GM21367 (cell line): ENCODE data around the gene KCNF1.
"Not testable (repeated sequence)": the region's sequence is repeated elsewhere in the genome, so short reads cannot be mapped to it uniquely, and the experiment has no call there.

Source experiments
- ATAC-seq: cut with Tn5 transposase; IDR thresholded peaks from one replicate; pipeline ENCODE4 v1.9.1; 2021; ENCODE audit not compliant: unreplicated experiment

The KCNF1 gene

DNA sequence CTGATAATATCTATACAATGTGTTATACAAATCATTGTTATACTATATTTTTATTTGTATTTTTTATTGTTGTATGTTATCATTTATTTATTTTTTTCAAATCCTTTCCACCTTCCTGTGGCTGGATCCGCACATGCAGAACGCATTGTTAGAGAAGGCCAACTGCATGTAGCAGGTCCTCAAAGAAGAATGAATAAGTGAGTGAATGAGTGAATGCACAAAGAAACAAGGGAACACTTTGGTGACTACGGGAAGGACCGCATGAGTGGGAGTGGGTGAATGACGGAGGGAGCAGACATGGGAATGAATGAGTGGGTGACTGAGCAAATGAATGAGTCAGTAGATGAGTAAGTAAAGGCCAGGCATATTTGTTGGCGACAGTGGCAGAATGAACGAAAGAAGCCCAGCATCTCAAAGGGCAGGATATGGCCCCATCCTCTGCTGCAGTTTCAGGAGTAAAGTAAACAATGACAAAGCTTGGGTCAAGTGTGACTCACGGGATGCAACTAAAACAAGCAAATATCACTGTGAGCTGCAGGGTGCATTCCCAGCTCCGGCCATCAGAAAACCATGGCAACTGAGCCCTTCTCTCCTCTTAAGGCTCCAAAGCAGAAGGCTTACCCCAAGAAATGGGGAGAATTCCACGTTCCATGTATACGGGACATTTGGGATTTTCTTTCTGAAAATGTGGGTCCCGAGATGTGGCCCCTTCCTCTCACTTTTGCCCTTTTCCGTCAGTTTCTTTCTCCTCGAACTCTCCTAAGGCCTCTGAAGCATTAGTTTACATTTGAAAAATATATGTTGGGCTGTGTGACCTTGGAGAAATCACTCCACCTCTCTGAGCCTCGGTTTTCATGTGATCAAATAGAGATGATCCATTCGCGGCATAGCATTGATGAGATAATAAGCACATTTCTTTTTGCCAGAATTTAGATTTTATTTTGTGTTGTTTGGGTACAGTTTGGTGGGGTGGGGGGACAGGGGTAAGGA lies 24.5 kb downstream of the KCNF1 start:
- no peak for ATAC-seq

DNA sequence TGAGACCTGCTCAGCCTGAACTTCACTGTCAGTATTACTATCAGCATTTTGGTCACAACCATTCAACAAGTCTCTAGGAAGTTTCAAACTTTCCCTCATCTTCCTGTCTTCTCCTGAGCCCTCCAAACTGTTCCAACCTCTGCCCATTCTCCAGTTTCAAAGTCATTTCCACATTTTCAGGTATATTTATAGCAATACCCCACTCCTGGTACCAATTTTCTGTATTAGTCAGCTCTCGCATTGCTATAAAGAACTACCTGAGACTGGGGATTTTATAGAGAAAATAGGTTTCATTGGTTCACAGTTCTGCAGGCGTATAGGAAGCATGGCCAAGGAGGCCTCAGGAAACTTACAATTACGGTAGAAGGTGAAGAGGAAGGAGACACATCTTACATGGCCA lies 27.3 kb downstream of the KCNF1 start:
- no peak for ATAC-seq

DNA sequence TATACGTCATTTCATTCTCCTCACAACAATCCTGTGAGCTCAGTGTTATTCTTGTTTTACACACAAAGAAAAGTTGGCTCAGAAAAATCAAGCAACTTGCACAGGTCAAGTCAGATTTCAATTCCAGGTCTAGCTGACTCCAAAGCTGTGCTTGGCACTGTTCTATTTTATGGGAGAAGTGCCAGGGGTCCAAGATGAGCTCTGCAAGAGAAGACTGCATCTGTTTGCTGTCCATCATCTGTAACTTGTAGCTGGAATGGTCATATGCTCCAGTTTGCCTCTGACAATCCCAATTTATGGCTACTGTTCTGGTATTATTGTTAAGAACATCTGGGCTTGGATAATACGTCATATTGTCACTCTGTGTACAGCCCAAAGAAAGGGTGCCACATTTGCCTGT lies 28.9 kb downstream of the KCNF1 start:
- no peak for ATAC-seq

DNA sequence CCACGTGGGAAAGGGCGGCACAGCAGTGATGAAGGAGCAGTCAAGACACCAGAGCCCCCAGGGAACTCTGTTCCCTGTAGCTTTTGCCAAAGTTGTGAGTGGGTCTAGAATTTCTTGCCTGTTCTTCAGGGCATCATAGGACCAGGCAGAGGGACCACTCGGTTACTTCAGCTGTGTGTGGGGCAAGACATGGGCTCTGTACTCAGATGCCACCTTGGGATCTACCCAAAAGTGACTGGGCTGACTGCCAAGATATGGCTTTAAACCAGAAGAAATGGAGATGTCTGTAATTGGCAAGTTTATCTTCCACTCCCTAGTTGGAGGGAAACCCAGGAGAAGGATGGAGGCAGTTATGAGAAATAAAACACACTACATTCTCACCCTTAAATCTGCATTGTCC lies 29.6 kb downstream of the KCNF1 start:
- no peak for ATAC-seq

DNA sequence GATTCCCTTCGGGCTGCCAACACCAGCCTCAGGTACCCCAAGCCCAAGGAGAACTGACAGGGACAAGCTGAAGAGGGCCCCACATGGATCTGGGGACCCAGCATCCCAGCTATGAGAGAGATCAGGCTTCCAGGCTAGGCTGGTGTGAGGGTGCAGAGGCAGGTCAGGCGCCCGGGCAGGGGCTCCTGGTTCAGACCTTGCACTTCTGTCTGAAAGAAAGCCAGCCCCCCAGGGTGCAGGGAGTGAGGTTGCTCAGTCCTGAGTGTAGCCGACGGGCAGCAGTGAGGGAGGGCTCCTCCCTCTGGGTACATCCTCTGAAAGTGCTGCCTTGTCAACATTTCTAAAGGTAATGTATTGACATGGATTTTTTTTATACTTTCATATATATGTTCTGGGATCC lies 33.1 kb downstream of the KCNF1 start:
- no peak for ATAC-seq

DNA sequence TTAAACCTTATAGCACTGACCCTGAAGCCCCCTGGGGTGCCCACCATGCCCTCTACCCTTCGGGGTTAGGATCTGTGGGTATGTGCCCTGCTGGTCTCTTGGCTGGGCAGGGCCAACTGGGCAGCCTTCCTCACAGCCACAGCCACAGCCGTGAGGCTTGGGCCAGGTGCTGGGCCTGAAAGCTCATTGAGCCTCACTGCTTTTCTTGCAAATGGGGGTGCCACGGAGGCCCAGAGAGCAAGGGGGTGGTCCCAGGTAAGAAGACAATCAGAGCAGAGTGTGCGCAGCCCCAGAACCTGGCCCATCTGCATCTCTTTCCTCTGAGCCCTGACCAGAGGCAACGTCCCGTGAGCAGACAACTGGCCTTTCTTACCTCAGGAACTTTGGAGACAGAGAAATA lies 34.7 kb downstream of the KCNF1 start:
- no peak for ATAC-seq

DNA sequence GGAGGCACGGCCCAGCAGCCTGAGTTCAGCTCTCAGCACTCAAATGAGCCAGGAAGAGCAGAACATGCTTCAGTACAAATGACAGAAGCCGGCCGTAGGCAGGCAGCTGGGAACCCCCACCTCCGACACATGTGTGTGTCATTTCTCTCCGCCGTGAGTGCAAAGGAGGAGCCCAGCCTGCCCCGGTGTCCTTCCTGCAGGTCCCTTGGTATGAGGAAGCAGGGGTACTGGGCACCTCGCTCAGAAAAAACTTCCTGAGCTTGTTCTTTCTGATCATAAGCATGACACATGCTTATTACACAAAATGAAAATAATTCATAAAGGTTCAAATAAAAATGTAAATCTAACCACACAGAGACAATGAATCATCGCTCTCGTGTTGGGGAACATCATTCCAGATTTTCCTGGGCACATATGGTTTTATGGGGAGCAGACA lies 35.3 kb downstream of the KCNF1 start:
- no peak for ATAC-seq

DNA sequence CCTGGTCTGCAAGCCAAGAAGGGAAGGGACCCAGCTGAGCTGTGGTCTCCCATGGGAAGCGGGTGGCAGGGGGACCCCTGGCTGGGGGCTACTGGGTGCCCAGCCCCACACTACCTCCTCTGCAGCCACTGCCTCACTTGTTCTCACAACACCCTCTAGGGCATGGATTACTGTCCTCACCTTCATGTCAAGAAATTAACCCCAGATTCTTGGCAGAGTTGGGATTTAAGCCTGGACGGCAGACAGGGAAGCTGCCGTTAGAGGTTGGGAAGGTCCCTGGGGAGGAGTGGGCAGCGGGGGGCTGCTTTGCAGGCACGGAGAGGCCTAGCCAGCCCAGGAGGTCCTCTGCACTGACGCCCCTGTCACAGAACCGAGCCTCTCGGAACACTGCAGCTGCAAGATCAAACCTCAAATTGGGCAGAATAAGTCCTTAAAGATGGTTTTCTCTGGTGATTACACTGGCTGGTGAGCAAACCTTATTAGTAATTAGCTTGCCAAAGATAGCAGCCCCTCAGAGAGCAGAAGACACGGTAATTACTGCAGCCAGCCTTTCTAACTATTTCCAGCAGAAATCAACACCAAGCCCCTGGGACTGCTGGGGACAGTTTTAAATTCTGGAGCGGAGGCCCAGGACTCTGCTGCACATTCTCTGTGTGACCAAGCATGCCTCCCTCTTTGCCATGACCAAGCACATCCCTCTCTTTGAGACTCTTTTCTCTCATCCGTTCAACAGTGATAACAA lies 35.9 kb downstream of the KCNF1 start:
- no peak for ATAC-seq

DNA sequence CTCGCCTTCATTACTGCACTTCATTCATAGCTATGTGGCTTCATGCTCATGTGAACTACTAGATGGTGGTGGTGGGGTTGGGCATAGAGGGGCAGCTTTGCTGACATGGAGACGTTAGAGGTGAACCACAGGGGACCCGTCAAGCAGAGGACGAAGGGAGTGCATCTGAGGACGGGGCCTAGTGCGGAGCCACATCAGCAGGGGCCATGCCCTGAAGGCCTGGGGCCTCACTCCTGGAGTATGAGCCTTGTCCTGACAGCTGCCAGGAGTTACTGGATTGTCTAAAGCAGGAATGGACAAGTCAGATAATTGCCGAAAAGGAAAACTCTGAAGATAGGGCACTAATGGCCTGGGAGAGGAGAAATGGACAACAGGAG lies 36.4 kb downstream of the KCNF1 start:
- no peak for ATAC-seq

DNA sequence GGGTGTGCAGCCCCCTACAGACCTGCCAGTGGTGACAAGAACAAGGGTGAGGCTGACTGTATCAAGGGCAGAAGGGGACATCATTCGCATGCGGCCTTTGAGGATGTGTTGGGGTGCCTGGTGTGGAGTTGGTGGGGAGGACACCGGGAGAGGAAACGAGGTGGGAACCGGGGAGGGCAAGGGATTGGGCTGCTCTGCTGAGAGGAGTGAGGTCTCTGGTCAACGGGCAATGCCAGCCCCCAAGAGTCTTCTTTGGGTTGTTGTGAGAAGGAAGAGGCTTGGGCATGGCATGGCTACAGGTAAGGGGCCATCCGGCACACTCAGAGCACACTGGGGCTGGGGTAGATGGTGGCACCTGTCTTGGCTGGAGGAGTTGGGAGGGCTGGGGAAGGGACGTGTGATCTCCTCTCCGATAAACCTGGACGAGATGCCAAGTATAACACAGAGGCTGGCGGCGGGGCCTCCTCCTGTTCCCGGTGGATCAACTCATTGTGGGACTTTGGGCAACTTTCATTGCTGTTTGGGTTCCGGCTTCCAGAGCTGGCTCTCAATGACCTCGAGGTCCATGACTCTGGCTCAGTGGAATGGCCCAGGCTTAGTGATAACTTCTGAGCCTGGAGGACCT lies 37.0 kb downstream of the KCNF1 start:
- no peak for ATAC-seq

DNA sequence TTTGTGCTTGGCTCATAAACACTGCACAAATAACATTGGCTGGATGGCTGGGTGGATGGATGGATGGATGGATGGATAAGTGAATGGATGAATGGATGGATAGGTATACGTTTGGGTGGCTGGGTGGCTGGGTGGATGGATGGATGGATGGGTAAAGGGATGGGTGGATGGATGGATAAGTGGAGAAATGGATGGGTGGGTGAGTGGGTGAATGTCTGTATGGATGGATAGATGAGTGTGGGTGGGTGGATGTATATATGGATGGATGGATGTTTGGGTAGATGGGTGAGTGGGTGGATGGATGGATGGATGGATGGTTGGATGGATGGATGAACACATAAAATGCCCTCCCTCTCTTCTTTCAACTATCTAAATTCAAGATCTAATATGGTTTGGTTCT lies 38.1 kb downstream of the KCNF1 start:
- ATAC-seq: no peak

DNA sequence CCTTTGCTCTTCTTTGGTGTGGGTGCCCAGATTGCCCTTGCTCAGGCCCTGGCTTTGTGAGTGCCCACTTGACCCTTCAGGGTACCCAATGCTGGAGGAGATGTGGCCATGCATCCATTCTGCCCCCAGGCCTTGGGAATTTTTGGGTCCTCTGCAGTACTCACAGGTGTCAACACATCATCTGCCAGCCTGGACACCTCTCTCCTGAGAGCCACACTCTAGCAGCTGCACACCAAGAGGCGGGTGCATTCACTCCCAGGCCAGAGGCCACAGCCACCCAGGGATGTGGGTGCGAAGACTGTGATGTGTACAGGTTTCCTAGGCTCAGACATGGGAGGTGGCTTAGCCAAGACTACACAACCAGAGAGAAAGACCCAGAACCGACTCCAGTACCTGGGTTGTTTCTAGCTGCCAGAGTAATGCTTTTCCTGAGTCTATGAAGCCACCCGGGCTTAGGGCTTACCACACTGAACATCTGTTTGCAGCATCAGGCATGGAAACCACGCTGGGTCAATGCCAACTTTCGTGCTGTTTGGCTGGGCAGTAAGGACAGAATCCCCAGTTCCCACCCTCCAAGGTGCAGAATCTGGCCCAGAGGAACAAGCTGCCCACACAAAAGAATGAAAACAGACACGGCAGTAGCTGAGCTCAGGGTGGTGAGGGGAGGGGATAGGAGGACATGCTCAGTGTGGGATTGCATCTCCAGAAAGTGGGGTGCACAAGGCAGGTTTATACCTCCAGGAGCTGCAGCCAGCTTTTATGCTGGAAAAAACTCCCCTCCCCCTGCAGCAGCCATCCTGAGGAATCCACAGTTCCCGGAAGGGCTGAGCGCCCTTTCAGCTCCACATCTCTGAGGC lies 40.1 kb downstream of the KCNF1 start:
- ATAC-seq: no peak

DNA sequence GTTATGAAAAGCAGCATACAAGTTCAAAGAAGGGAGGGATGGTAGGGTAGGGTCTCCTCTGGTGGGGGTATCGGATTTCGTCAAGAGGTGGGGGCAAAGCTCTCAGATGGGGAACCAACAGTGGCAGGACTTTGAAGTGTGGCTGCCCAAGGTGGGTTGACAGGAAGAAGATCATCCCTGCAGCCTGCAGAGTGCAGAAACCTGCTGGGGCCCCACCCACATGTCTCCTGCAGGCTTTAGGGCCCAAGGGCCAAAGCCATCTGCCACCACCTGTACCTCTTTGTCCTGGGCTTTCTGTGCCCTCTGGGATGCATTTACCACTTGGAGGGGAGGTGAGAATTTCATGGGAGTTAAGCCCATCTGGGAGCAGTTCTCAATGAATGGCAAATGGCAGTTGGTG lies 42.7 kb downstream of the KCNF1 start:
- no peak for ATAC-seq

DNA sequence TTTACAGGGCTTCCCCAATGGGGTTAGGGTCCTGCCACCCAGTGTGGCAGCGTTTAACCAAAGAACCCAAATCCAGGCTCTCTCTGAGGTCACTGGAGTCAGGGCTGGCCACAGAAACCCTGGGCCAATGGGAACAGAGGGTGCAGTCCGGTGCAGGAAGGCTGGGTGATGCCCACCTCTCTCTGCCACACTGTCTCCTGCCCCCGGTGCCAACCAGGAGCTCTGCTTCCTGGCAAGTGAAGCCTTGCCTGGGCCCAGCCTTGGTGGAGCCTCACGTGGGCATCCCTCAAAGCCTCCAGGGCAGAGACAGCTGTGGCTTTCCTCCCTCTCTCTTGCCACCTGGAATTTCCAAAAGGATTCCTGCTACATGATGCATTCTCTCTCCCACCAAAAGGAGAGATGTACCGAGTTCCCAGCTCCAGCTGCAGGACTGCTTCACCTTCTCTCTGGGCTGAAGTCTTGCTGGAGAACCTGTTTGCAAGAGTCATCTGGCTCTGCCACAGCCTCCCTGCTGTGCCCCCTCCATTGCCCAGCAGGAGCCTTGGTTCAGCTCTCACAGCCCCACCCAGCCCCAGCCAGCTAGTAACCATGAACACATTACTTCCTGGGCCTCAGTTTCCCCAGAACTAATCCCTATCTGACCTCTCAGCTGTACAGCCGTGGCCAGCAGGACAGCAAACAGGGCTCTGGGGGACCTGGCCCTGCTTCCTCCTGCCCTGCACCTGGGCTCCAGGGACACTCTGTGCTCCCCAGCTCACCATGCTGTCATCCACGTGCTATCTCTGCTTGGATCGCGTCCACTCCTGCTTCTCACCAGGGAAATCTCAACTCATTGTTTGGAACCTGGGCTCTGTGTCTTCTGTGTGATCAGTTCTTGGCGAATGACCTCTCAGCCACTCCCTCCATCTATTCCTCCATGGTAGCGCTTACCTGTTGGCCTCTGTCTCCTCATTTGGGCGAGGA lies 43.4 kb downstream of the KCNF1 start:
- ATAC-seq: no peak

DNA sequence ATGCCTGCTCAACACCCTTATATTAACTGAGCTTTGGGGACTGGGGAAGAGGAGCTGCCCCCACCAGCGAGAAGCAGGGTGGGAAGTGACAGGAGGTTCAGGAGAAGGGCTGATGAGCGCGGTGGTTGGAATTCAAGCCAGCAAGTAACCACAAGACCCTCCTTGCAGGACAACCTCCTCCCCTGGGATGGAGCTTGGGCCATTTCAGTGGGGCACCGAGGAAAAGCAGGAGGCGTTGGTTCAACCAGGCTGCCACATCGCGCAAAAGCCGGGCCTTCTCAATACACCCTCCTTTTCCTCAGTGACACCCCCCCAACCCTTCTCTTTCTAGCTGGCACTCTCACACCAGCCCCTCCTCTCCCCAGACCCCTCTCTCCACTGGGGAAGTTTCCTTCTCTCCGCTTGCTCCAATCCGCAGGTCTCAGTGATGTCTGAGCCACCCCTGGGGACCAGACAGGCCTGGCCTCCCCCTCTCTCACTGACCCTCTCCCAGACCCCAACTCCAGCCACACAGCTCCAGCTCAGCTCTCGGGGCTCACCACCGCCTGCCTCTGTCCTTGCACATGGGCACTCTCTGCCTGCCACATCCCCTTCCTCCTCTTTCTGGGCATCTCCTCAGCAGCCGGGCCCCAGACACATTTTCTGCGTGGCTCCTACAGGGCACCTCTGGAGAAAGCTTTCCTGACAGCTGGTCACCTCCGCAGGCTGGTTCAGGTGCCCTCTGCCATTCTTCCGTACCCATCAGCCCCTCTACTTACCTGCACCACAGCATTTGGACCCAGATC lies 44.5 kb downstream of the KCNF1 start:
- ATAC-seq: no peak

DNA sequence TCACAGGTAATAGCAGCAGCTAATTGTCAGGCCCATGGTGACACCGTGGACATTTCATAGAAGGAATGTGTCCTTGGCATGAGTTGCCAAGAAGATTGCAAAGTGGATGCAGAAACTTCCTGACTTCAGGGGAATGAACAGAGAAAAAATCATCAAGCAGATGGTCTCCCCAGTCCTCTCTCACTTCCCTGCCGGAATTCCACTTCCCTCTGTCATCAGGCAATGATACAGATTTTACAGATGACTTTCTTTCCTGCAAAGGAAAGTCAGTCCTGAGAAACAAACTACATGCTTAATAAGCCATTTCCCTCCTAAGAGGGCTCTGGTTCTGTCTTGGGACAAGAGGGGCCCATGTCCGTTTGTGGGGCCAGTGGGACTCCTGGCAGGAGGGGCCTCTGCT lies 45.7 kb downstream of the KCNF1 start:
- ATAC-seq: no peak

DNA sequence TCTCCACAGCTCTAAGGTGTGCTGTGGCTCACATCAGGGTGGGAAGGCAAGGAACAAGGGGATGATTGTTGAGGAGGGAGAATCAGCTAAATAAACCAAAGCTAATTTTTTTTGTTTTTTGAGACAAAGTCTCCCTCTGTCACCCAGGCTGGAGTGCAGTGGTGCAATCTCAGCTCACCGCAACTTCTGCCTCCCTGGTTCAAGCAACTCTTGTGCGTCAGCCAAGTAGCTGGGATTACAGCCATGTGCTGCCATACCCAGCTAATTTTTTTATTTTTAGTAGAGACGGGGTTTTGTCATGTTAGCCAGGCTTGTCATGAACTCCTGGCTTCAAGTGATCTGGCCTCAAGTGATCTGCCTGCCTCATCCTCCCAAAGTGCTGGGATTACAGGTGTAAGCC lies 46.7 kb downstream of the KCNF1 start:
- not testable (repeated sequence) for ATAC-seq

DNA sequence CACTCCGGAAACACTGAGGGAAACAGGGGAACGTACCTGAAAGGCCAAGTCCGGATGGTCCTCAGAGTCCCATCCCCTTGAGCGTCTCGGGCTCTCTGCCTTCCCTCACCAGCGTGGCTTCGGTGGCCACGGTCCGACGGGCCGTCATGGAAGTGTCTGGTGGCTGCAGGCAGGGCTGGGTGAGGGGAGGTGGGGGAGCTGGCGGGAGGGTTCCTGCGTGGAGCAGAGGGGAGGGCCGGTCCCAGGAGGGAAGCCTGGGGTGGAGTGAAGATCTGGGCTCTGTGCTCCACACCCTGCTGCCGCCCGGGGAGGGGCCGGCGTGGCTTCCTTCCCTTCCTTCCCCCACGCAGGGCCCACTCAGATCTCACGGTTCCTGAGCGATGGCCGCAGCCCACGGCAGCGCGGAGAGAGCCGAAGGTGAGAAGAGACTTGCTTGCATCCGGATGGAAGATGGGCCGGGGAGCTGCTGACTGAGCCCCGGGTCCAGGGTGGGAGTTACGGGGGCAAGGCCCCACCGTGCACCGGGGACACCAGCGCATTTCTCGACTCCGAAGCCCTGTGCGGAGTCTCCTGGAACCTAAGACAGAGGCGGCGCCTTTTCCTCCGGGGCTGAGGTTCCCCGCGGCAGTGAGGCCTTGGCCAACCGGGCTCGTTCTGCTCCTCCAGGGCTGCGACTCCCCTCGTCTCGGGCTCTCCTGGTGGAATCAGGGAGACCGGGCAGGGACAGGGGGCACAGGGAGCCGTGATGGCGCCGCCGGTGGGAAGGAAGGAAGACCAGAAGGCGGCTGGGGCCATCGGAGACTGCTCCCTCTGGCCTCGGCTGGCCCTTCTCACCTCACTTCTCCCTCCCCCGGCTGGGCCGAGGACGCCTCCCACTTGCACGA lies 49.1 kb downstream of the KCNF1 start:
- ATAC-seq: no peak
